ENCODE measurements around the gene SHLD1.

The SHLD1 gene

DNA sequence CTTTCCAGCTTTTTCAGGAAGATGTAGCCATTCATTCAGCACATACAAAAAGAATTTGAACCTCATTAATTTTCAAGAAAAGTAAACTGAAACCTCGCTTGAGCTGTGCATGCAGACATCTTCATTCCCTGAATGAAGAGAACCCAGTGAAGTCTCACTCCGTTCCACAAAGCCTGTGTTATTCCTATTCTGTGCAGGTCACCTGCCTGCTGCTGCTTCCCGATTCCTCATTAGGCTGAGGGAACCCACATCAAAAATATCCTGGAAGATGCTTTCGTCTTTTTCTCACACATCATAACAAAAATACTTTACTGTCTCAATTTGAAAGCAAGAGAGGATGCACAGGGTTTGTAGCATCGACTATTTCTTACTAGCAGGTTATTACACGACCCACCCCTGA is 160.0 kb downstream of the SHLD1 start:
- TF ChIP-seq, protein P1, sequence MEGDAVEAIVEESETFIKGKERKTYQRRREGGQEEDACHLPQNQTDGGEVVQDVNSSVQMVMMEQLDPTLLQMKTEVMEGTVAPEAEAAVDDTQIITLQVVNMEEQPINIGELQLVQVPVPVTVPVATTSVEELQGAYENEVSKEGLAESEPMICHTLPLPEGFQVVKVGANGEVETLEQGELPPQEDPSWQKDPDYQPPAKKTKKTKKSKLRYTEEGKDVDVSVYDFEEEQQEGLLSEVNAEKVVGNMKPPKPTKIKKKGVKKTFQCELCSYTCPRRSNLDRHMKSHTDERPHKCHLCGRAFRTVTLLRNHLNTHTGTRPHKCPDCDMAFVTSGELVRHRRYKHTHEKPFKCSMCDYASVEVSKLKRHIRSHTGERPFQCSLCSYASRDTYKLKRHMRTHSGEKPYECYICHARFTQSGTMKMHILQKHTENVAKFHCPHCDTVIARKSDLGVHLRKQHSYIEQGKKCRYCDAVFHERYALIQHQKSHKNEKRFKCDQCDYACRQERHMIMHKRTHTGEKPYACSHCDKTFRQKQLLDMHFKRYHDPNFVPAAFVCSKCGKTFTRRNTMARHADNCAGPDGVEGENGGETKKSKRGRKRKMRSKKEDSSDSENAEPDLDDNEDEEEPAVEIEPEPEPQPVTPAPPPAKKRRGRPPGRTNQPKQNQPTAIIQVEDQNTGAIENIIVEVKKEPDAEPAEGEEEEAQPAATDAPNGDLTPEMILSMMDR (IDR thresholded peaks at IDR 0.05; ENCODE audit: control insufficient read depth, extremely low read depth, insufficient read depth) = no peak
- DNase-seq (ENCODE audit: low read depth) = no peak
- H3K4me3 ChIP-seq (ENCODE audit: low read depth, low read length) = no peak overlapping the region

DNA sequence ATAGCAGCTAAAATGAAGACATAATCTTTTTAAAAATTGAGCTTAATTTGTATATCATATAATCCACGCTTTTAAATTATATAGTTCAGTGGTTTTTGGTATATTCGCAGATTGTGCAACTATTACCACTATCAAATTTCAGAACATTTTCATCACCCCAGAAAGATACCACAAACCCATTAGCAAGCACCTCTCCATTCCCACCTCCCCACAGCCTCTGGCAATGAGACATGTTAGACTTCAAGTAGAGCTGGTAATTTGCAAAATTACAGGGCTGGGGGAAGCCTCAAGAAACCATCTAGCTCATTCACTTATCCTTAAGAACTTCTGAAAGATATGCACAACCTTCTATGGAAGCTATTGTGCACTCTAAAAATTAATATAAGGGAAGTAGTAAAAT is 163.0 kb downstream of the SHLD1 start:
- TF ChIP-seq, protein P1 (IDR thresholded peaks at IDR 0.05; ENCODE audit: control insufficient read depth, extremely low read depth, insufficient read depth) = no peak
- DNase-seq (ENCODE audit: low read depth) = no peak
- no peak overlapping the region for H3K4me3 ChIP-seq (ENCODE audit: low read depth, low read length)
